HG03354 (cell line): Measurements from ENCODE around the gene RHOXF2.
"Not testable (repeated sequence)": the region's sequence is repeated elsewhere in the genome, so short reads cannot be mapped to it uniquely, and the experiment has no call there.

Experiments
- ATAC-seq: cut with Tn5 transposase; IDR thresholded peaks from one replicate; pipeline ENCODE4 v1.9.1; 2021; ENCODE audit warnings: mild to moderate bottlenecking; ENCODE audit not compliant: unreplicated experiment, poor library complexity, severe bottlenecking

The RHOXF2 gene

GRCh38 chrX:120195786-120196185, 37.4 kb downstream of the RHOXF2 start:
- ATAC-seq = not testable (repeated sequence)

- peak; percentile 68 for ATAC-seq
Measured at GRCh38 chrX:120196626-120197283, 38.3 kb downstream of the RHOXF2 start.

GRCh38 chrX:120200851-120201250, 42.4 kb downstream of the RHOXF2 start:
- no peak for ATAC-seq

GRCh38 chrX:120205816-120206753, 47.7 kb downstream of the RHOXF2 start:
- ATAC-seq = no peak

GRCh38 chrX:120207009-120207605, 48.7 kb downstream of the RHOXF2 start:
- no peak for ATAC-seq

- peak; percentile 84 for ATAC-seq
Measured at GRCh38 chrX:120213438-120214265, 55.2 kb downstream of the RHOXF2 start.
